HG03280 (cell line): ENCODE data around the gene ALDH7A1.
"Not testable (repeated sequence)": the region's sequence is repeated elsewhere in the genome, so short reads cannot be mapped to it uniquely, and the experiment has no call there.

Experiments used
- ATAC-seq: cut with Tn5 transposase; IDR thresholded peaks from one replicate; pipeline ENCODE4 v1.9.1; 2021; ENCODE audit warnings: mild to moderate bottlenecking, moderate library complexity; ENCODE audit not compliant: unreplicated experiment

Gene ALDH7A1

GRCh38 chr5:126535856-126536545 lies 59.0 kb downstream of the ALDH7A1 start:
- no peak for ATAC-seq

- ATAC-seq = no peak
Observed at GRCh38 chr5:126534553-126534952, 60.5 kb downstream of the ALDH7A1 start.

DNA sequence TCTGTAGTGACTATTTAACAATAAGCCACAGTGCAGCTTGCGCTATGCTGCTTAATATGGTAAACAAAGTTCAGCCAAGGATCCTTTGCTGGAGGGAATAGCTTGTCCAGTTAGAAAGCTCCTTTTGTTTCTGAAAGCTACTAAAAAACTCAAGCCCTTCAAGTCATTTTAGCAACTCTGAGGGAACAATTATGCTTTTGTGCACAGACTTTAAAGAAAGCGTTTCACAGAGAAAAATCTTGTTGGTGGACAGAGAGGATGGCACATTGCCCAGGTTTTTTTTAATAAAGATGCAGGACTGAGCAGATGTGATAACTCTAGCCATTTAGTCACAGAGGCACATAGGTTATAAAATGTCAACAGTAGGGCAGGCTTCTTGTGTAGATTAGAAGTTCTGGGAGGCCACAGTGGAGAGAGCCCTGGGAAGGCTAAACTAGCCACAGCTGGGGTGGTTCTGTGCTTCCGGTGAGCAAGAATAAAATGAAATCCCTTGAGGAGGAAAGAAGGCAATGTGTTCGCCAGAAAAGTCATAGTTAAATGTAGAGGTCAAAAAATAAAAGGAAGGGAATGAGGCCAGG lies 63.4 kb downstream of the ALDH7A1 start:
- ATAC-seq = no peak

DNA sequence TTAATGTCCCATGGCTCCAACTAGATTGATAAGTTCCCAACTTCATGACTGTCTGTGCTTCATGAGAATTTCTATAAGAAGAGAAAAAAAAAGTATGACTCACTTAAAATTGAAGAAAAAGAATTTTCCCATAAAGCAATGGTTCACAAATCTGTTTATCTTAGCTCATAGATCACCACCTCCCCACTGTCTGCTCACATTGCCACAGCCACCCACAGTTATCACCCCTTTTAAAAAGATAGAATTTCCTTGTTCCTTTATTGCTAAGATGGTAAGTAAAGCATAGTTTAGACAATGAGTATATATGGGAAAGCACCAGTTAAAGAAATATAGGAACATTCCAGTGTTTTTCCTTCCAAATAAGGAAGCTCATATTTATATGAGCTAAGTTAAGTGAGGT lies 67.1 kb downstream of the ALDH7A1 start:
- ATAC-seq = no peak

DNA sequence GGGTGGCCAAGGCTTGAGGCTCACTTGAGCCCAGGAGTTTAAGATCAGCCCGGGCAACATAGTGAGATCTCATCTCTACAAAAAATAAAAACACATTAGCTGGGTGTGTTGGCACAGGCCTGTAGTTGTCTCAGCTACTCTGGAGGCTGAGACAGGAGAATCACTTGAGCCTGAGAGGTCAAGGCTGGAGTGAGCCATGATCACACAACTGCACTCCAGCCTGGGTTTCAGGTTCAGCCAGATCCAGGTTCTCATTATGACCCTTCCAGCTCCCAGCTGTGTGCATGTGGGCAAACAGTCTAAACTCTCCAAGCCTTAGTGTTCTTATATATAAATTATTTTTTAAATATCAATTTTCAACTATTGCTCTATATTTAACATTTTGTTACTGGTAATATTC lies 67.9 kb downstream of the ALDH7A1 start:
- no peak for ATAC-seq

DNA sequence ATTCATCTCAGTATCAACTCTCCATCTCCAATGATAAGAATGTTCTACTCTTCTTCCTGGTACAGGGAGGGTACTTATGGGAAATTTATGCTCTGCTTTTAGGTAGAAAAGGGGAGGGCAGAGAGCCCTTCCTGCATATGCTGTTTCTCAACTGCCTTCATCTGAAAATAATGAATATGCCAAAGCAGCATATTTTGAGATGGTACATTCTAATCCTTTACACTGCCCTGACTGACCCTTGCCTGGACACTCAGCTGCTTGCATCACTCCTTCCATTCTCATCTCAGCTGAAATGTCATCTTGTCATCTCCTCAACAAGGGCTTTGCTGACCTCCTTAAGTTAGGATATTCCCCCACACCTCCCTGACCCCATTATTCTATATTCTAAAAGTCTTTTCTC lies 68.5 kb downstream of the ALDH7A1 start:
- ATAC-seq = no peak

DNA sequence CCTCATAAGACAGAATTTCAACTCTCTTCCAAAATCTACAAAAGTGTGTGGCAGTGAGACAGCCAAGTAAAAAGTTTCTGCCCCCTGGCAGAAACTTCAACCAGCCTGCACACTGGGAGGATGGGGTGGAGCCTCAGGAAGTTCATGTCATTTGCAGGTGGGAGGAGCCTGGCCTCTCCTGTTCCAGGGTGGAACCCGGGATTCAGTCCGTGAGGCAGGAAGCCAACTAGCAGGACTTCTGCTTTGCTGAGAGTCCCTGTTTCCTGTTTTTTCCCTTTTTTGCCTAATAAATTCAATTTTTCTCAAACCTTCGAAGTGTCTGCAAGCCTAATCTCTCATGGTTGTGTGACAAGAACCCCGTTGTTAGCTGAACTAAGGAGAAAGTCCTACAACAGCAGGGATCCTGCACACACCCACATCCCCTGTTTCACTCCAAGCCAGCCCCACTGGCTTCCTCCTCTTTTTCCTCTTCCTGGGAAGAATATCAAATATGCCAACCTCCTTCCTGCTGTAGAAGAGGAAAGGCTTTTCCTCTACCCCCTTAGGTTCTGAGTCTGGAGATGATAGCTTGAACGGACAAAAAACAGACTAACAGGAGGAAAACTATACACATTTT lies 69.3 kb downstream of the ALDH7A1 start:
- no peak for ATAC-seq

DNA sequence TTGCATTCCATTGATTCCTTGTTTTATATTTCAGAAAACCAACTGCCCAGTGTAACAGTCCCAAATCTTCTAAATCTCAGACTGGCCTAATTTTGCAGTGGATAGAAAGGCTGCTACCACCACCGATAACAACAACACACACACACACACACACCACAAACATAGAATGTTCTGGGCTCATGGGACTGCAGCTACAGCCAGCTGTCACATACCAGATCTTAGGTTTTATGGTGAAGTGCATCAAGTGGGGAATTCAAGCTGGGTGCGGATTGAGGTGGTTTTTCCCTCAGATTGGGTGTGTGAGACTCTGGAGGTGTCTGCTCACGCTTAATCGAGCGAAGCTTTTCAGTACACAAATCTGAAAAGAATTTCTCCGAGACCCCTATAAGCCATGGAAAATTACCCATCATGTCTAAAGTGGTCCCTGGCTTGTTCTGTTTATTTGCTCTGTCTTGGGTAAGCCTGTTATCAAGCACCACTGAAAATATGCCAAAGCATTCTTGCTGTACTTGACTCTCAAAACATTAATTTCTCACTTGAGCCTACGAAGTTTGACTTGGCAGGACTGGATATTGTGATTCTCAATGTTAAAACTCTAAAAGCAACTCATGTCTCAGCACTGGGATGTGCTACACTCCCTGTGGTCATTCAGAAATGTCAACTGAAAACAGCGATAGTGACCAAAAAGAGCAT lies 71.1 kb downstream of the ALDH7A1 start:
- no peak for ATAC-seq

DNA sequence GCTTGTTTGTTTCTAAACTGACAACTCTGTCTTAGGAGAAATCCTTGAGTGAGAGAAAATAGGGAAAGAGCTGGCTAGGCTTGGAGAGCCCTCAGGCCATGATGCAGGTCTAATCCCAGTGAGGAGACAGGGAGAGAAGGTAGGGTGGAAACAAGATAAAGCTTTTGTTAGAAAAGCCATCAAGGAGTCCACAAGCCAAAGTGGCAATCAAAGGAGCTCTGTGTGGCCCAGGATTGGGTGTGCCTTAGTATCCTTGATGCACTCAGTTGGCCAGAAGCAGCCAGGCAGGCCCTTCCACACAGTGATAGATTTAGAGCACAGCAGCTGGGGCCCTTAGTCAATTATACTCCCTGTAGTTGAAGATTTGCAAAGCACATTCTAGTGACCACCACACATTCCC lies 73.9 kb downstream of the ALDH7A1 start:
- no peak for ATAC-seq

GRCh38 chr5:126520593-126520953 lies 74.4 kb downstream of the ALDH7A1 start:
- no peak for ATAC-seq

DNA sequence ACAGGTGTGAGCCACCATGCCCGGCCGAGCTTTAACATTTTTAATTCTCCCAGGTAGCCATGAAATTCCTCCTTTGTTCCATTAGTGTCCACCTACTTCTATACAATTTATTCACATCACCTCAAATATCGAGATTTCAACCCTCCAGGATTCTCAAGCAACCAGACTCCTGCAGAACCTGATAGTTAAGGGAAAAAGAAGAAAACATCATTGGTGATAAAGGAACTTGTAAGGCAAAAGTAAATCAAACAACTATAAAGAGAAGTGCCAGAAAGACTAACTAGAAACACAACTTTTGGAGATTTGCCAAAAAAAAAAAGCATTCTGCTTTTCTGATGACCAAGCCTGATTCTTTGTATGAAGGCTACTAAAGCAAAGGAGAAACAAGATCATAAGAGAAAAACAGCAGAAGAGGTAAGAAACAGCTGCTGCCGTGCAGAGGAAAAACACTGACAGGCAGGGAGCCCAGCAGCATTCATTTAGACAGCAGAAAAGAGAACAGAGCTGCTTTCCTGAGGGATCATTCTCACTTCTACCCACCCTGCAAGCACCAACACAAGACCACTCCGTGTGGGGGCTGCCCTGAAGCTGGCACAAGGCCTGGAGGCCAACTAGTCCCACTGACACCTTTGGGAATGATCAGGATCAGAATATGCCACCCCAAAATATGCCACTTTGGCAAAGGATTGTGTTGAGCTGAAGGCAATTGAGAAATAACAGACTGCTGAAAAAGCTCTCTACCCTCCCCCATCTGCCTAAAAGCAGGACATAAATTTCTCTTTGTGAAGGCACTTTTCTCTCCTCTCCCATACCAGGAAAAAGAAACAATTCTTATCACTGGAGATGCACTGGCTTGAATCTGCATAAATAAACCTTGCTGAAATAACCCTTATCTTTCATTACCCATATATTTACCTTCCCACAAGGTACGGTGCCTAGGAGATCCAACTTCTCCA lies 75.1 kb downstream of the ALDH7A1 start:
- no peak for ATAC-seq

DNA sequence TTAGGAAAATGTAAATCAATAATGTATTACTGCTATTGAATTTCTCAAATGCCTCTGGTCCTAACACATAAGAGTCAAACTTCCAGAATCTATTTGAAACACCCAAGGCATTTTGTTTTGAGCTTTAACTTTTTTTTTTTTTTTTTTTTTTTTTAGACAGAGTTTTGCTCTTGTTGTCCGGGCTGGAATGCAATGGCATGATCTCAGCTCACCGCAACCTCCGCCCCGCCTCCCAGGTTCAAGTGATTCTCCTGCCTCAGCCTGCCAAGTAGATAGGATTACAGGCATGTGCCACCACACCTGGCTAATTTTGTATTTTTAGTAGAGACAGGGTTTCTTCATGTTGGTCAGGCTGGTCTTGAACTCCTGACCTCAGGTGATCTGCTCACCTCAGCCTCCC lies 75.8 kb downstream of the ALDH7A1 start:
- not testable (repeated sequence) for ATAC-seq

- no peak for ATAC-seq
Observed at GRCh38 chr5:126516852-126517251, 78.2 kb downstream of the ALDH7A1 start.

DNA sequence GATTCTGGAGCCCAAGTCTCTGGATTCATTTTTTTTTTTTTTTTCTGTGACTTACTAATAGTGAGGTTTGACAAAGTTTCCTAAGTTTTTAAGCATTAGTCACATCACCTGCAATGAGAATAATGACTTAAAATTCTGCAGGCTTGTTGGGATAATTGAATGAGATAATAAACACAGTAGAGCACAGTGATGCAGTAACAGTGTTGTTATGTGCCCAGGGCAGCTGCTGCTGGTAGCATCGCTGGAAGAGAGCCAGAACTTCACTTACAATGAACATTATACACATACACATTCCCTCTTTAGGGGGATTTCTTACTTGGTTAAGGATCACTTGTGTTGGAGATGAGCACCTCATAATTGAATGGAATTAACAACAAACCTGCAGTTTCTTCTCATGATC lies 78.9 kb downstream of the ALDH7A1 start:
- no peak for ATAC-seq

- no peak for ATAC-seq
Observed at GRCh38 chr5:126515337-126515736, 79.7 kb downstream of the ALDH7A1 start.

DNA sequence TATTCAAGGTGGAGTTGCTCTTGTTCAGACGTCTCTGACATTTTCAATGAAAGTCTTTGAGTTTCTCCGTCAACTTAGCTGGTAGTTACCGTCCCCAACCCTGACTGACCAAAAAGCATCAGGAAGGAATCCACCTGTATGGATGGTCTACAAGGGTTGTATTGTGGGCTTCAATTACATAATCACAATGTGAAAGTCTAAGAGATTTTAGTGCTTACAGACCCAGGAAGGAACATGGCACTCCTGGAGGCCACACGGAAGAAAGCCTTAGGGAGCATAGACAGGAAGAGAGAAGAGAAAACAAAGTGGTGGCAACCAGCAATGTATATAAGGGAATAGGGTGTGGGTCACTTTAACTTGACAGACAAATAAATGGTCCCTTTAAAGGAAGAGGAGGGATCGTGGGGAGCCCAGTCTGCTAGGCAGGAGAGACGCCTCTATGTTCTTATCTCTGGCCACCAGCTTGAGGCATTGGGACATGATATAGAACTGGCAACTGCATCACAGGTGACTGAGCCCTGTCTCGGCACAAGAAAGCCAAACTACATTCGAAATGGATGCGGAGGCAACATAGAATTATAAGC lies 80.4 kb downstream of the ALDH7A1 start:
- ATAC-seq = no peak

DNA sequence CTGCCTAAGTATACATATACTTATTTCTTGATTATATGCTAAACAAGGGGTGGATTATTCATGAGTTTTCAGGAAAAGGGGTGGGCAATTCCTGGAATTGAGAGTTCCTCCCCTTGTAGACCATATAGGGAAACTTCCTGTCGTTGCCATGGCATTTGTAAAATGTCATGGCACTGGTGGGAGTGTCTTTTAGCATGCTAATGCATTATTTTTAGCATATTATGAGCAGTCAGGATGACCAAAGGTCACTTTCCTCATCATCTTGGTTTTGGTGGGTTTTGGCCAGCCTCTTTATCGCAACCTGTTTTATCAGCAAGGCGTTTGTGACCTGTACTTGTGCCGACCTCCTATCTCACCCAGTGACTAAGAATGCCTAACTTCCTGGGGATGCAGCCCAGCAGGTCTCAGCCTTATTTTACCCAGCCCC lies 80.9 kb downstream of the ALDH7A1 start:
- no peak for ATAC-seq

- ATAC-seq = no peak
Observed at GRCh38 chr5:126513703-126514102, 81.3 kb downstream of the ALDH7A1 start.

GRCh38 chr5:126513302-126513701 lies 81.7 kb downstream of the ALDH7A1 start:
- ATAC-seq = no peak

DNA sequence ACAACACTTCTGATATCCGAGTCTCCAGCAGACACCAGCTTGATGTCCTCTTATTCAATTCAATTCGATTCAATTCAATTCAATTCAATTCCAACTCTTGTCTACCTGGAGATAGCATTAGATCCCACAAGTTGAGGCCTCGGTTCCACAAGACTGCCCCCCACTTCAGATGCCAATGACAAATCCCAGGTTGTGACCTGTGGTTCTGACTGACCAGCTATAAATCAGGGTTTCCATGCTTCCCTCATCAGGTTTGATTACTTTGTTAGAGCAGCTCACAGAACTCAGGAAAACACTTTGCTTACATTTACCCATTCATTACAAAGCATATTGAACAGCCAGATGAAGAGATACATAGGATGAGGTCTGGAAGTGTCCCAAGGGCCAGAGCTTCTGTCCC lies 82.6 kb downstream of the ALDH7A1 start:
- no peak for ATAC-seq
